DND-41 (cell line): ENCODE measurements around the gene CDH12.

Experiments used
- EZH2 ChIP-seq: IDR thresholded peaks from 3 replicates; pipeline ENCODE4 v1.6.1; 2012; ENCODE audit warnings: borderline replicate concordance, low read depth, mild to moderate bottlenecking, moderate library complexity, low read length, inconsistent platforms; ENCODE audit not compliant: severe bottlenecking
- TF ChIP-seq, protein P1 (sequence below): IDR thresholded peaks from 2 replicates; pipeline ENCODE4 v1.5.1; 2012; ENCODE audit warnings: borderline replicate concordance, low read length, moderate library complexity, mild to moderate bottlenecking; ENCODE audit not compliant: poor library complexity, severe bottlenecking; ENCODE audit errors: extremely low read depth

DNA sequence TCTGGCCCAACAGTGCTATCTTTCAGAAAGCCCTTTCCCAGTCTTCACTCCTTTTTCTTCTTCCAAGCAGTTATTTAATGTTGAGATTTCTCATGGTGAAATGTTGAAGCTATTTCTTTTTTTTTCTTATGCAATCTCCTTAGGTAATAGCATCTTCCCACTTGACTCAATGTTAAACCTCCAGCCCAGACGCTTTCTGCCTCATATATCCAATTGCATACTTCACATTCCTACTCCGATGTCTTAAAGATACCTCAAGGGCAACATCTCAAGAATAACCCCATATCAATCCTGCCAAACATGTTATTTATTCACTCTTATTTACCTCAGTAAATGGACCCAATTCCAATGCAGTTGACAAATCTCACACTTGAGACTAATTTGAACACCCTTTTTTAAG, 187.3 kb downstream of the CDH12 start:
- no peak for TF ChIP-seq EZH2
- TF ChIP-seq, protein P1, sequence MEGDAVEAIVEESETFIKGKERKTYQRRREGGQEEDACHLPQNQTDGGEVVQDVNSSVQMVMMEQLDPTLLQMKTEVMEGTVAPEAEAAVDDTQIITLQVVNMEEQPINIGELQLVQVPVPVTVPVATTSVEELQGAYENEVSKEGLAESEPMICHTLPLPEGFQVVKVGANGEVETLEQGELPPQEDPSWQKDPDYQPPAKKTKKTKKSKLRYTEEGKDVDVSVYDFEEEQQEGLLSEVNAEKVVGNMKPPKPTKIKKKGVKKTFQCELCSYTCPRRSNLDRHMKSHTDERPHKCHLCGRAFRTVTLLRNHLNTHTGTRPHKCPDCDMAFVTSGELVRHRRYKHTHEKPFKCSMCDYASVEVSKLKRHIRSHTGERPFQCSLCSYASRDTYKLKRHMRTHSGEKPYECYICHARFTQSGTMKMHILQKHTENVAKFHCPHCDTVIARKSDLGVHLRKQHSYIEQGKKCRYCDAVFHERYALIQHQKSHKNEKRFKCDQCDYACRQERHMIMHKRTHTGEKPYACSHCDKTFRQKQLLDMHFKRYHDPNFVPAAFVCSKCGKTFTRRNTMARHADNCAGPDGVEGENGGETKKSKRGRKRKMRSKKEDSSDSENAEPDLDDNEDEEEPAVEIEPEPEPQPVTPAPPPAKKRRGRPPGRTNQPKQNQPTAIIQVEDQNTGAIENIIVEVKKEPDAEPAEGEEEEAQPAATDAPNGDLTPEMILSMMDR, result no peak
